T-cell (primary cell): ENCODE results near the gene LPIN1. TPM values are rescaled to one million over a fixed set of nuclear protein-coding genes. Genes with fewer than 3 reads are reported as not detected.
A peak's percentile ranks its signal among the peaks of the same experiment; 100 is the strongest.

Experiments used
- ATAC-seq, 4 experiments: fragments of 200-7000 bp in 3 of 4; fragments of 150-1000 bp in 1 of 4; cut with Tn5 transposase; replicated peaks in 1 of 4; 1 replicate in 3 of 4; 2 replicates in 1 of 4; pipeline ENCODE4 v1.10.0; 2021; ENCODE audit warnings: moderate library complexity in 3 of 4, mild to moderate bottlenecking in 2 of 4, moderate number of reproducible peaks in 1 of 4
- CTCF ChIA-PET, 2 donors: fragments of 300-600 bp; sonication (Branson Sonifier 250); formaldehyde crosslinking; loops; one replicate each; lab custom pipeline; 2022; ENCODE audit warnings: antibody characterized with exemption in 2 of 2; lab: Charles Lee
- POLR2A ChIA-PET, 2 donors: fragments of 300-600 bp; sonication (Branson Sonifier 250); formaldehyde crosslinking; loops; one replicate each; lab custom pipeline; 2022; ENCODE audit warnings: antibody characterized with exemption in 2 of 2; lab: Charles Lee
- DNase-seq, 35 experiments: peaks; one replicate each; pipeline versions ENCODE4 v3.0.0 to v3.0.0-alpha.2; 2013 to 2023
- H3K27ac ChIP-seq: one replicate; pipeline ENCODE4 v1.5.1; 2013; ENCODE audit warnings: low read length
- H3K27me3 ChIP-seq, 2 experiments: replicated peaks in 1 of 2; 1 replicate in 1 of 2; 2 replicates in 1 of 2; pipeline versions ENCODE4 v1.6.1 to v1.7.0; 2013; ENCODE audit warnings: low read length in 1 of 2, mixed read lengths in 1 of 2; ENCODE audit not compliant: control insufficient read depth in 2 of 2, insufficient read depth in 2 of 2; ENCODE audit errors: extremely low read depth in 1 of 2
- H3K36me3 ChIP-seq, 2 donors: 1 replicate in 1 of 2; 2 replicates in 1 of 2; pipeline versions ENCODE4 v1.6.1 to v1.7.0; 2013; ENCODE audit warnings: low read length in 1 of 2; ENCODE audit not compliant: control insufficient read depth in 2 of 2, insufficient read depth in 1 of 2; ENCODE audit errors: extremely low read depth in 1 of 2
- H3K4me1 ChIP-seq, 2 experiments: 1 replicate in 1 of 2; 2 replicates in 1 of 2; pipeline versions ENCODE4 v1.6.1 to v1.7.0; 2013; ENCODE audit warnings: low read length in 2 of 2, mixed read lengths in 1 of 2; ENCODE audit not compliant: insufficient read depth in 2 of 2, control insufficient read depth in 1 of 2; ENCODE audit errors: extremely low read depth in 1 of 2
- H3K4me3 ChIP-seq, 2 donors: 1 replicate in 1 of 2; 2 replicates in 1 of 2; pipeline versions ENCODE4 v1.5.1 to v1.7.0; 2013; ENCODE audit warnings: mild to moderate bottlenecking in 2 of 2, low read length in 1 of 2, moderate library complexity in 1 of 2; ENCODE audit not compliant: control insufficient read depth in 1 of 2; ENCODE audit errors: extremely low read depth in 1 of 2
- H3K9me3 ChIP-seq: 2 replicates; pipeline ENCODE4 v1.7.0; 2013
- H3K27ac Mint-ChIP-seq, 2 donors: one replicate each; pipeline ENCODE4 v1.8.0; 2020 to 2021; ENCODE audit warnings: mild to moderate bottlenecking in 2 of 2, mixed read lengths in 2 of 2
- H3K27me3 Mint-ChIP-seq, 2 donors: one replicate each; pipeline ENCODE4 v1.8.0; 2021 to 2022; ENCODE audit warnings: mixed read lengths in 2 of 2
- H3K36me3 Mint-ChIP-seq: one replicate; pipeline ENCODE4 v1.8.0; 2021; ENCODE audit warnings: mixed read lengths
- H3K4me1 Mint-ChIP-seq, 3 donors: one replicate each; pipeline ENCODE4 v1.8.0; 2020 to 2022; ENCODE audit warnings: mixed read lengths in 3 of 3, mild to moderate bottlenecking in 1 of 3
- H3K4me3 Mint-ChIP-seq, 3 donors: one replicate each; pipeline ENCODE4 v1.8.0; 2020 to 2022; ENCODE audit warnings: mild to moderate bottlenecking in 3 of 3, mixed read lengths in 3 of 3, moderate library complexity in 3 of 3
- H3K9me3 Mint-ChIP-seq, 3 donors: one replicate each; pipeline ENCODE4 v1.8.0; 2020 to 2022; ENCODE audit warnings: mixed read lengths in 3 of 3
- WGBS: methylation state at CpG from one replicate; pipeline ENCODE4 v1.1.5; 2013; ENCODE audit warnings: missing lambda C conversion rate; ENCODE audit not compliant: insufficient coverage; 5-methylcytosine and 5-hydroxymethylcytosine counted together
- total RNA-seq, 35 experiments: library from RNA in 6 of 35; stranded (reverse) in 6 of 35; fragments of 120-200 nt in 1 of 35; gene quantifications; one replicate each; pipeline versions ENCODE4 v1.2.1 to v1.2.4 and lab custom pipeline; 2013 to 2026

LPIN1 gene
- total RNA-seq, 5 donors from 2014 or later (not counting 1 experiment from before 2014, with no cell fraction given): 67.1 to 102 (median 88.0) TPM

DNA sequence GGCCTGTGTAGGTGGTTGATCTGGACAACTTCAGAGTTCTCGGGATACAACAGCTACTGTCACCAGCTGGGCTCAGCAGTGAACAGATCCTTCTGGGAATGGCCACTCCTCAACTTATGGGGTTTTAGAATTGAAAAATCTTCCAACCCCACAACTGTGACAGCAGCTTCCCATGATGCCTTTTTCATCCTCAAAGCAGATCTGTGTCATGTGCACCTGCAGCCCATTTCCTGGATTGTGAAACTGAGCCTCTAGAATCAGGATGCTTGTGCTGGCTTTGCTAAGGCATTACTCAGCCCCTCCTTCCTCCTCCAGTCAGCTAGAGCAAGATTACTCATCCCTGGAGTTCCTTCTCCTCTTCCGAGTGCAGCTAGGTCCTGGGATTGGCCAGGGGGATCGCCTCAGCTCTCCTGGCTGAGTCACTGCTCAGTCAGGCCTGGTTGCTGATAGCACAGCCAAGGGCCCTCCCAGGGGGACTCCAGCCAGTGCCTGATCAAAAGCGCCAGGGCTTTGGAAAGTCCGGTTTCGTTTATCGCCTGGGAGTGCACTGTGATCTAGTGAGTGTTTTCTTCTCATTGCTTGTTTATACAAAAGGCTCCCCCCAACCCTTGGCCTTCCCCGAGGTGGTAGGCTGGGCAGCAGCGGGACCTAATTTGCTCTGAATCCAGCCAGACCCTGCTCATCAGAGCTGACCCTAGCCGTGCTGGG, 2.4 kb upstream of the LPIN1 start:
- Mint-ChIP-seq H3K27ac (peak overlapping the region; percentile 90 to 95), H3K4me3 (peak overlapping the region; percentile 62 to 78 (median 66)), H3K4me1 (peaks cover 35 to 54% (median 47%) of the 10 kb centered on the region in 3 donors), H3K9me3 (no peaks in the 10 kb centered on the region), H3K36me3 (no peaks in the 10 kb centered on the region), H3K27me3 (no peaks in the 10 kb centered on the region)
- H3K36me3 ChIP-seq: no peaks in the 10 kb centered on the region
- 5% methylated on average over 2 of the region's 10 CpGs for WGBS
- peaks cover 17 to 55% of the 10 kb centered on the region in 2 experiments for H3K4me1 ChIP-seq
- H3K4me3 ChIP-seq: peak overlapping the region in 1 of 2 donors; percentile 22
- ATAC-seq (peak; percentile 11 to 33 (median 23)), DNase-seq (peak in 29 of 35 experiments; percentile 22 to 79 (median 45))
- POLR2A ChIA-PET: no interaction called here
- peak overlapping the region; percentile 25 for H3K27ac ChIP-seq
- H3K27me3 ChIP-seq: peaks cover 0 to 3% of the 10 kb centered on the region in 2 experiments
- H3K9me3 ChIP-seq: no peaks in the 10 kb centered on the region
- CTCF ChIA-PET: interaction anchor here (0.7 to 2.7 kb wide), 13 partner anchors 10 to 51 kb away, joined by 3 to 17 read pairs (median 6); no protein-coding TSS in a partner anchor

DNA sequence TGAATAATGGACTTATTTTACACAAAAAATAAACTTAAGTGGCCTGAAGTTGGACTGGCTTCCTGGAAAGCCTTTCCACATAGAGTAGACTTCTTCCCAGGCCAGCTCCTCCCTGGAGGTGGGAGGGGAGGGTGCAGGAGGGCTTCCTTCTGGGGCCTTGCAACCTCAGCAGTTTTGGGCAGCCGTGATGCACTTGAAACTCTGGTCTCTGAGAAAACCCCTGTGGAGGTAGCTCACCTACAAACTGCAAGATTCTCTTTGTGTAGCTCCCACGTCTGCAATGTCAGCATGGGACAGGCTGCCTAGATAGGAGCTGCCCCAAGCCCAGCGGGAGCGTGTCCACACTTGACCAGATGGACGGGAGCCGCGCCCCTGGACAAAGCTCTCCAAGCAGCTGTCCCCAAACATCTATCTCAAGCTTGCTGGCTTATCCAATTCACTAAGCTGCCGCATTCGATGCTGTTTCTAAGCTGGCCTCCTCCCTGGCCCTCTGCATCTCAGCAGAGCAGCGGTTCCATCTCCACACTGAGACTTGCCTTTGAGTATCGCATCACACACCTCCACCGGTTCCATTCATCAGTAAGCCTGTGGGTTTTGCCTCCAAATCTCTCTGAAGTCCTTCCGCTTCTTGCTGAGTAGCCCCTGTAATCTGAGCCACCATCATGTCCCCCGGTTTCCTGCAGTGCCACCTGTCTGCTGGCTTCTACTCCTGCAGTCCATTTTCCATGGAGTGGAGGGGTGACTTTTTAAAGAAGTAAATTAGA, 1.6 kb upstream of the LPIN1 start:
- Mint-ChIP-seq H3K4me3 (peak overlapping the region; percentile 38 to 66 (median 66)), H3K27me3 (no peaks in the 10 kb centered on the region), H3K27ac (peak overlapping the region; percentile 90 to 95), H3K36me3 (no peaks in the 10 kb centered on the region), H3K9me3 (no peaks in the 10 kb centered on the region), H3K4me1 (peaks cover 43 to 62% (median 55%) of the 10 kb centered on the region in 3 donors)
- Histone ChIP-seq H3K36me3 (no peaks in the 10 kb centered on the region), H3K27ac (peak overlapping the region; percentile 25), H3K9me3 (no peaks in the 10 kb centered on the region), H3K4me1 (peaks cover 18 to 63% of the 10 kb centered on the region in 2 experiments), H3K4me3 (no peak overlapping the region), H3K27me3 (peaks cover 0 to 3% of the 10 kb centered on the region in 2 experiments)
- 68% methylated on average over 11 of the region's 14 CpGs for WGBS
- ATAC-seq: no peak
- ChIA-PET POLR2A (no interaction called here), CTCF (interaction anchor here (0.5 to 2.7 kb wide), 14 partner anchors 9 to 591 kb away, joined by 3 to 17 read pairs (median 6); no protein-coding TSS in a partner anchor)
- DNase-seq: peak in 13 of 35 experiments; percentile 15 to 69 (median 37)

DNA sequence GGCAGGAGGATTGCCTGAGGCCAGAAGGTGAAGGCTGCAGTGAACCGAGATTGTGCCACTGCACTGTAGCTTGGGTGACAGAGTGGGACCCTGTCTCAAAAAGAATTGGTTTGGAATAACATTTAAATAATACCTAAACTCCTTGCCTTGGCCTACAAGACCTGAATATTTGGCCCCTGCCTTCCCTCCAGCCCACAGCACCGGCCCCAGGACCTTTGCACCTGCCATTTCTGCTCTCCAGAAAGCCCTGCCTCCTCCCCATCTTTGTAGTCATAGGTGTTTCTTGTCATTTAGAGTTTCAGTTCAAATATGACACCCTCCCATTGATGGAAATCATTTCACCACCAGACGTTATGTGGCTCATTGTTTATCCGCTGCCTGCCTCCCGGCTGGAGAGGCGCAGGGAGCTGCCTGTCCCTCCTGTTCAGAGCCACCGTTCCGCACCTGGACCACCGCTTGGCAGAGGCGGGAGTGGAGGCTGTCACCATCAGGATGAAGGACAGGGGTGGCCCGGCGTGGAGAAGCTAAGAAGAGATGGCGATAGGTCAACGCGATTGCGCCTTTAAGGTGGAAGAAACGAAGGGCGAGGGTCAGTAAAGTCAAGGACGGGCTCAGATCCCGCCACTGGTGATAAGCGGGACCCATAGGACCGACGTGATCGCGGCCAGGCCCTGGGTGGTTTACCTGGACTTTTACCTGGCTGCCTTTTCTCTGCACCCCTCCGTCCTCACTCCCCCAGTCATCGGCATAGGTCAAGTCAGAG, 638 bp upstream of the LPIN1 start:
- H3K27me3 Mint-ChIP-seq: no peaks in the 10 kb centered on the region
- H3K36me3 ChIP-seq: no peaks in the 10 kb centered on the region
- H3K36me3 Mint-ChIP-seq: no peaks in the 10 kb centered on the region
- WGBS: 88% methylated on average over 18 of the region's 27 CpGs
- POLR2A ChIA-PET: no interaction called here
- no peaks in the 10 kb centered on the region for H3K9me3 ChIP-seq
- DNase-seq: peak in 1 of 35 experiments; percentile 10
- no peak for ATAC-seq
- H3K27ac ChIP-seq: peak overlapping the region; percentile 63
- H3K9me3 Mint-ChIP-seq: no peaks in the 10 kb centered on the region
- H3K4me3 Mint-ChIP-seq: peak overlapping the region; percentile 66 to 89 (median 74)
- peaks cover 24 to 72% of the 10 kb centered on the region in 2 experiments for H3K4me1 ChIP-seq
- peak overlapping the region; percentile 71 to 95 for H3K27ac Mint-ChIP-seq
- CTCF ChIA-PET: interaction anchor here (1.0 to 2.7 kb wide), 11 partner anchors 8 to 53 kb away, joined by 3 to 17 read pairs (median 6); no protein-coding TSS in a partner anchor
- H3K4me3 ChIP-seq: peak overlapping the region; percentile 43 to 66
- peaks cover 0 to 3% of the 10 kb centered on the region in 2 experiments for H3K27me3 ChIP-seq
- H3K4me1 Mint-ChIP-seq: peaks cover 53 to 72% (median 65%) of the 10 kb centered on the region in 3 donors

- DNase-seq: peak in 5 of 35 experiments; percentile 18 to 38 (median 21)
- POLR2A ChIA-PET: interaction anchor here (0.5 to 1.5 kb wide), 6 partner anchors 8 to 1181 kb away, joined by 3 to 7 read pairs (median 4); no protein-coding TSS in a partner anchor
Observed at GRCh38 chr2:11746807-11747459, 501 bp downstream of the LPIN1 start.

DNA sequence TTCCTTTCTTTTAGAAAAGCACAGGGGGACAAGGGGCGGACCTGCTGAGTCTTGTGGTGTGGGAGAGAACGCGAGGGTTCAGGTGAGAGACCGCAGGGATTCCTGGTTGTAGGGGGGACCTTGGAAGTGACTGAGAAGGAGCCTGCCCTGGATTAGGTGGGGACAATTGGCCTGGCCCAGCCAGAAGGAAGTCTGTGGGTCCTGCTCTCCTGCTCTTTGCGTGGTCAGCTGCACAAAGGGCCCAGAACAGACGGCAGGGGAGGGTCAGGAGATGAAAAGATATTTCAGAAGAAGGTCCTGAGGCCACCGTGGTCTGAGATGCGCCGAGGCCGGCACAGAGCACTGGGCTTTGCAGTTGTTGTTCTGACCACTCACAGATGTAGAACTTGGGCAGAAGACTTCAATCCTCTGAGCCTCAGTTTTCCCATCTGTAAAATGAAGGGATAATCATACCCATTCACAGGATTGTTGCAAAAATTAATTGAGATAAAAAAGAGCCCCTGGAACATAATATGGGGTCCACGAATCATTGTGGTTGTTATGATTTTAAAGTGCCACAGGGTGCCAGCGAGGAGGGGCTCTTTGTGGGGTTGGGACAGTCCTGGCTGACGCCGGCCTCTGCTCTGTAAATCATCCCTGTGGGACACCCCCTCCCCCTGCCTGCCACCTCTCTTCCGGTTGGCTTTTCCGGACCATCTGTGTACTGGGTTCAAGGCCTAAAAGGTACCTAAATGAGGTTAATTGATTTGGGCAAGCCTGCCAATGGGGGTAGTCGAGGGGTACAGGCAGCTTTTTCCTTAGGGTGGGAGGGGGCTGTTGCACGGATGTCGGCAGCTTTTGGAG, 1.8 kb downstream of the LPIN1 start:
- Histone ChIP-seq H3K9me3 (no peaks in the 10 kb centered on the region), H3K4me1 (peaks cover 27 to 86% of the 10 kb centered on the region in 2 experiments), H3K36me3 (no peaks in the 10 kb centered on the region), H3K4me3 (peak overlapping the region; percentile 27 to 82), H3K27me3 (peaks cover 0 to 3% of the 10 kb centered on the region in 2 experiments), H3K27ac (peak overlapping the region; percentile 87)
- CTCF ChIA-PET: interaction anchor here (1.0 to 2.4 kb wide), 3 partner anchors 32 to 36 kb away, joined by 3 to 6 read pairs (median 6); no protein-coding TSS in a partner anchor
- Mint-ChIP-seq H3K36me3 (no peaks in the 10 kb centered on the region), H3K27ac (peak overlapping the region; percentile 77 to 91), H3K27me3 (no peaks in the 10 kb centered on the region), H3K4me1 (peaks cover 65 to 89% (median 84%) of the 10 kb centered on the region in 3 donors), H3K9me3 (no peaks in the 10 kb centered on the region), H3K4me3 (peak overlapping the region; percentile 87 to 96 (median 89))
- DNase-seq: peak in 2 of 35 experiments; percentile 23 to 30
- ATAC-seq: no peak
- POLR2A ChIA-PET: interaction anchor here (1.0 to 1.5 kb wide), 2 partner anchors 11 to 27 kb away, joined by 3 to 7 read pairs; no protein-coding TSS in a partner anchor
- WGBS: 38% methylated on average over 13 of the region's 19 CpGs

More at GRCh38 chr2:11746807-11747459, 501 bp downstream of the LPIN1 start:
- peak overlapping the region; percentile 82 for H3K4me3 ChIP-seq
- CTCF ChIA-PET: interaction anchor here (0.5 to 2.4 kb wide), 13 partner anchors 11 to 704 kb away, joined by 3 to 13 read pairs (median 4); a partner anchor contains a TSS
- H3K4me1 Mint-ChIP-seq: peaks cover 60 to 83% (median 74%) of the 10 kb centered on the region in 3 donors
- peak overlapping the region; percentile 80 for H3K27ac ChIP-seq
- no peaks in the 10 kb centered on the region for H3K36me3 Mint-ChIP-seq
- H3K27ac Mint-ChIP-seq: peak overlapping the region; percentile 77 to 91
- ATAC-seq: peak in 3 of 4 experiments; percentile 45 to 68 (median 63)
- no peaks in the 10 kb centered on the region for H3K9me3 Mint-ChIP-seq
- no peaks in the 10 kb centered on the region for H3K27me3 Mint-ChIP-seq
- H3K9me3 ChIP-seq: no peaks in the 10 kb centered on the region
- peak overlapping the region; percentile 87 to 96 (median 89) for H3K4me3 Mint-ChIP-seq
- peaks cover 27 to 82% of the 10 kb centered on the region in 2 experiments for H3K4me1 ChIP-seq
- under 1% methylated on average over 41 of the region's 42 CpGs for whole genome bisulfite sequencing
- H3K36me3 ChIP-seq: no peaks in the 10 kb centered on the region
- peaks cover 0 to 3% of the 10 kb centered on the region in 2 experiments for H3K27me3 ChIP-seq
